ENCODE measurements around the gene IMPDH2.

The IMPDH2 gene

DNA sequence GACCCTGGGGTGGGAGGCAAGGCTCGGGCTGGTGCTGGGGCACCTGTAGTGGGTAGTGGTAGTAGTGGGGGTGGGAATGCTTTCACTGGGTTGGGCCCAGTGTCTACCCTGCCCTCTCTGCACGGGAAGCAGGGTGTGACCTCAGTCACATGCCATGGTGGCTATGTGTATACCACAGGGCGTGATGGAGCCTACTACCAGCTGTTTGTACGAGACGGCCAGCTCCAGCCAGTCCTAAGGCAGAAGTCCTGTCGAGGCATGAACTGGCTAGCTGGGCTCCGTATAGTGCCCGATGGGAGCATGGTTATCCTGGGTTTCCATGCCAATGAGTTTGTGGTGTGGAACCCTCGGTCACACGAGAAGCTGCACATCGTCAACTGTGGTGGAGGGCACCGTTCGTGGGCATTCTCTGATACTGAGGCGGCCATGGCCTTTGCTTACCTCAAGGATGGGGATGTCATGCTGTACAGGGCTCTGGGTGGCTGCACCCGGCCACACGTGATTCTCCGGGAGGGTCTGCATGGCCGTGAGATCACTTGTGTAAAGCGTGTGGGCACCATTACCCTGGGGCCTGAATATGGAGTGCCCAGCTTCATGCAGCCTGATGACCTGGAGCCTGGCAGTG is 16.0 kb downstream of the IMPDH2 start:
- TF ChIP-seq, protein P1, sequence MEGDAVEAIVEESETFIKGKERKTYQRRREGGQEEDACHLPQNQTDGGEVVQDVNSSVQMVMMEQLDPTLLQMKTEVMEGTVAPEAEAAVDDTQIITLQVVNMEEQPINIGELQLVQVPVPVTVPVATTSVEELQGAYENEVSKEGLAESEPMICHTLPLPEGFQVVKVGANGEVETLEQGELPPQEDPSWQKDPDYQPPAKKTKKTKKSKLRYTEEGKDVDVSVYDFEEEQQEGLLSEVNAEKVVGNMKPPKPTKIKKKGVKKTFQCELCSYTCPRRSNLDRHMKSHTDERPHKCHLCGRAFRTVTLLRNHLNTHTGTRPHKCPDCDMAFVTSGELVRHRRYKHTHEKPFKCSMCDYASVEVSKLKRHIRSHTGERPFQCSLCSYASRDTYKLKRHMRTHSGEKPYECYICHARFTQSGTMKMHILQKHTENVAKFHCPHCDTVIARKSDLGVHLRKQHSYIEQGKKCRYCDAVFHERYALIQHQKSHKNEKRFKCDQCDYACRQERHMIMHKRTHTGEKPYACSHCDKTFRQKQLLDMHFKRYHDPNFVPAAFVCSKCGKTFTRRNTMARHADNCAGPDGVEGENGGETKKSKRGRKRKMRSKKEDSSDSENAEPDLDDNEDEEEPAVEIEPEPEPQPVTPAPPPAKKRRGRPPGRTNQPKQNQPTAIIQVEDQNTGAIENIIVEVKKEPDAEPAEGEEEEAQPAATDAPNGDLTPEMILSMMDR (IDR thresholded peaks at IDR 0.05; ENCODE audit: low read depth, low read length): no peak
- H3K4me3 ChIP-seq (ENCODE audit: low read depth, low read length): no peak overlapping the region

DNA sequence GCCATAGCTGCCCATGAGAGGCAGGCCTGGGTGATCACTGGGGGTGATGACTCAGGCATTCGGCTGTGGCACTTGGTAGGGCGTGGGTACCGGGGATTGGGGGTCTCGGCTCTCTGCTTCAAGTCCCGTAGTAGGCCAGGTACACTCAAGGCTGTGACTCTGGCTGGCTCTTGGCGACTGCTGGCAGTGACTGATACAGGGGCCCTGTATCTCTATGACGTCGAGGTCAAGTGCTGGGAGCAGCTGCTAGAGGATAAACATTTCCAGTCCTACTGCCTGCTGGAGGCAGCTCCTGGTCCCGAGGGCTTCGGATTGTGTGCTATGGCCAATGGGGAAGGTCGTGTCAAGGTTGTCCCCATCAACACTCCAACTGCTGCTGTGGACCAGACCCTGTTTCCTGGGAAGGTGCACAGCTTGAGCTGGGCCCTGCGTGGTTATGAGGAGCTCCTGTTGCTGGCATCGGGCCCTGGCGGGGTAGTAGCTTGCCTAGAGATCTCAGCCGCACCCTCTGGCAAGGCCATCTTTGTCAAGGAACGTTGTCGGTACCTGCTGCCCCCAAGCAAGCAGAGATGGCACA is 16.7 kb downstream of the IMPDH2 start:
- TF ChIP-seq, protein P1 (IDR thresholded peaks at IDR 0.05; ENCODE audit: low read depth, low read length): no peak

DNA sequence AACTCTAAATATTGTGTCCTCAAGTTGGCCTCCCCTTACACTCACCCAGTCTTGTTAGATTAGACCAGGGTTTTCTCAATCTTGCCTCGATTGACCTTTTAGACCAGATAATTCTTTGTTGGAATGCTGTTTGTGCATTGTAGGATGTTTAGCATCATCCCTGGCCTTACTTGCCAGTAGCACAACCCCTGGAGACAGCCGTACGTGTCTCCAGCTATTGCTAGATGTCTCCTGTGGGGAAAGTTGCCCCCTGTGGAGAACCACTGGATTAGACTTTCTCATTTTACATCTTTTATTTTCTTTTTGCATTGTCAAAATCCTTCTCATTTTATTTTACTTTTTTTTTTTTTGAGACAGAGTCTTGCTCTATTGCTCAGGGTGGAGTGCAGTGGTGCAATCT is 19.8 kb downstream of the IMPDH2 start:
- TF ChIP-seq, protein P1 (IDR thresholded peaks at IDR 0.05; ENCODE audit: low read depth, low read length): no peak
- no peak overlapping the region for H3K4me3 ChIP-seq (ENCODE audit: low read depth, low read length)

More for the DNA sequence above, 16.7 kb downstream of the IMPDH2 start:
- no peak overlapping the region for H3K4me3 ChIP-seq (ENCODE audit: low read depth, low read length)

DNA sequence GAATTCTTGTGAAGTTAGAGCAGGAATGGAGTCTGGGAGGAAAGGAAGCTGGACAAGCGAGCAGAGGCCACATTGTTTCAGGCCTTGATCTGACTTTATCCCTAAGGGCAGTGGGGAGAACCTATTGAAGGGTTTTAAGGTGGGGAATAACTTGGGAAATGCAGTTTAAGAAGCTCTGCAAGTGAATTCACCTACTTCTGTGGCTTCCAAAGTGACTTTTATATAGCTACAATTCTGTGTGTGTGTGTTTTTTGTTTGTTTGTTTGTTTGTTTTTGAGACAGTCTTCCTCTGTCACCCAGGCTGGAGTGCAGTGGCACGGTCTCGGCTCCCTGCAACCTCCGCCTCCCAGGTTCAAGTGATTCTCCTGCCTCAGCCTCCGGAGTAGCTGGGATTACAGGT is 20.6 kb downstream of the IMPDH2 start:
- H3K4me3 ChIP-seq (ENCODE audit: low read depth, low read length): peak overlapping the region; percentile 85; the same call in 1 of the 2 replicates

DNA sequence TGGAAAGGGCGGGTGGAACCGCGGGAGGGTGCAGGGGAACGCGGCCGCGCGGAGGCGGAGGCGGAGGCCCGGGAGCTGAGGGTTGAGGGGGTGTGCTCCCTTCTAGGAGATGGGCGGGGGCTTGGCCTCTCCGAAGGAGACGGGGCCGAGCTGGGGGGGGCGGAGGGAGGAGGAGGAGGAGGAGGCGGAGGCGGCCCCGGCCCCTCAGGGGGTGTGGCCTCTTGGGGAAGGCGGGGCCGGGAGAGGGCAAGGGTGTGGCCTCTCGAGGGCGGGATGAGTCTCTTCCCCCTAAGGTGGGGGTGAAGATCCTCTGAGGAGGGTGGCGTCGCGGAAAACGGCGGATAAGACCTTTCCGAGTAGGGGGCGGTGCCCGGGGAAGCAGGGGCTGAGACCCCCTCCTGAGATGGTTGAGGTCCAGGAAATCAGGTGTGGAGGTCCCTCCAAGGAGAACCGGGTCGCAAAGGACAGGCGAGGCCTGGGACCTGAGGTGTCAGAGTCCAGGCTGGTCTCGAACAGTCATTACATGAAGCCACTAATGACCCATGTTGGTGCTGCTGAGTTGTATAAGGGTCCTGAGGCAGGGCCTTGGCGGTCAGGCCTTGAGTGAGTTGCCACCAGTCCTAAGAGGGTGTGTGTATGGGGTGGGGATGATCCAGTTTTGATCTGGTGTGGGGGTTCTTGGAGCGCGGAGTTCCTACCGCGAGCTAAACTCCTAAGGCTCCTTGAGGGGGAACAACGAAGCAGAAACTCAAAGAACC is 21.2 kb downstream of the IMPDH2 start:
- TF ChIP-seq, protein P1 (IDR thresholded peaks at IDR 0.05; ENCODE audit: low read depth, low read length): no peak
- H3K4me3 ChIP-seq (ENCODE audit: low read depth, low read length): peak overlapping the region; percentile 85

DNA sequence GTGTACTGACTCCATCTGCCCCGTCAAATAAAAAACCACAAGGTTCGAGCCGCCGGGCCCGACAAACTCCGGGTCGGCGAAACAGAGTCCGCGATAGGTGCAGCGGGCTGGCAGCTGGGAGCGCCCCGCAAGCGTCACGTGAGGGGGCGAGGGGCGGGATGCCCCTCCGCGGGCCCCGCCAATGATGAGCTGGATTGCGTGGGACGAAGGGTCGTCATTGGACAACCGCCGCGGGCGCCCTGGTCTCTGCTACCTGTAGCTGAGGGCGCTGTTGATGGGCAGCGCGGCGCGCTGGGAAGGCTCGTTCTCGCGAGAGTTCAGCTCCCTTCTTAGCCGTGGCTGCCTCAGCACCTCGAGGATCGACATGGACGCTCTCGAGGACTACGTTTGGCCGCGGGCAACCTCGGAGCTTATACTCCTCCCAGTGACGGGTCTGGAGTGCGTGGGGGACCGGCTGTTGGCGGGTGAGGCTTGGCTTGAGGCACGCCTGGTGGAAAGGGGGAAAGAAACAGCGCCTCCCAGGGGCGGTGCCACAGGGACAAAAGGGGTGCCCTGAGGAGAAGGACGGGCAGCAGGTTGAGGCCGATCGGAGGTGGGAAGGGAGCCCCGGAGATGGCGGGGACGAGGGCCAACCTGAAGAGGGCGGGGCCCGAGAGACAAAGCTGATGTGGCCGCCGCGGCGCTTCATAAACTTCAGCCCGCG is 22.0 kb downstream of the IMPDH2 start, which contains the start of gene WDR6:
Gene WDR6 (plus strand): TSS at position 324 of the 703 bp plus-strand sequence. CDS start 41 bp downstream, at position 365.
- peak within 1 kb of the TSS; percentile 85 for H3K4me3 ChIP-seq (ENCODE audit: low read depth, low read length)
- TF ChIP-seq, protein P1 (IDR thresholded peaks at IDR 0.05; ENCODE audit: low read depth, low read length): peak; percentile 19; the same call in 1 of the 2 replicates

DNA sequence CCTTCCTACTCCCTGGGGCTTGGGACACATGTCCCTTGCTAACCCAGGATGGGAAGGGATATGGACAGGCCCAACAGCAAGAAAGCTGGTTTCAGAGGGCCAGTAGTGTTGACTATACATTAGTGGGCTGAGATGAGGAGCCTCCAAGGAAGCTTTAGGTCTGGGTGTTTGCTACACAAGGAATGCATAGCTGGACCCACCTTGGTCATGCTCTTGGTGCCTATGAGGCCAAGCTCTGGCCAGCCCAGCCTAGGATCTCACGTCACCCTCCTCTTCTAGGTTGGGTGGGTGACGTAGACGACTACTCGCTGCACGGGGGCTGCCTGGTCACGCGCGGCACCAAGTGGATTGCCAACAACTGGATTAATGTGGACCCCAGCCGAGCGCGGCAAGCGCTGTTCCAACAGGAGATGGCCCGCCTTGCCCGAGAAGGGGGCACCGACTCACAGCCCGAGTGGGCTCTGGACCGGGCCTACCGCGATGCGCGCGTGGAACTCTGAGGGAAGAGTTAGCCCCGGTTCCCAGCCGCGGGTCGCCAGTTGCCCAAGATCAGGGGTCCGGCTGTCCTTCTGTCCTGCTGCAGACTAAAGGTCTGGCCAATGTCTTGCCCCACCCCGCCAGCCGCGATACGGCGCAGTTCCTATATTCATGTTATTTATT is 22.7 kb downstream of the IMPDH2 start:
- H3K4me3 ChIP-seq (ENCODE audit: low read depth, low read length): peak overlapping the region; percentile 85
- TF ChIP-seq, protein P1 (IDR thresholded peaks at IDR 0.05; ENCODE audit: low read depth, low read length): no peak

All from WI38 (cell line).